HepG2 (cell line): ENCODE data around the gene ZKSCAN4. TPM values are rescaled to one million over a fixed set of nuclear protein-coding genes. Genes with fewer than 3 reads are reported as not detected.

Source experiments
- AHR ChIP-seq: IDR thresholded peaks from 2 replicates; pipeline ENCODE4 v1.6.1; 2018; ENCODE audit warnings: missing genetic modification reagents, missing compliant biosample characterization
- BORCS8-MEF2B ChIP-seq: sonication (generic); formaldehyde crosslinking; IDR thresholded peaks from 2 replicates; pipeline ENCODE4 v1.8.0; 2022; ENCODE audit warnings: mild to moderate bottlenecking, missing genetic modification reagents
- CCDC6 ChIP-seq: sonication (generic); formaldehyde crosslinking; IDR thresholded peaks from 2 replicates; pipeline ENCODE4 v1.8.1; 2022; ENCODE audit warnings: mild to moderate bottlenecking, missing genetic modification reagents, moderate library complexity
- CHD4 ChIP-seq: fragments of 200-600 bp; sonication (generic); IDR thresholded peaks from 2 replicates; pipeline ENCODE4 v1.7.0; 2017; ENCODE audit warnings: mild to moderate bottlenecking, low read length, borderline replicate concordance
- REL ChIP-seq: sonication (generic); formaldehyde crosslinking; conservative IDR thresholded peaks from 2 replicates; pipeline ENCODE4 v1.8.0; 2022; ENCODE audit warnings: mild to moderate bottlenecking, missing genetic modification reagents, moderate library complexity
- RFXANK ChIP-seq: IDR thresholded peaks from 2 replicates; pipeline ENCODE4 v1.6.1; 2016
- U2AF2 ChIP-seq: fragments of 200-400 bp; formaldehyde crosslinking; IDR thresholded peaks from 2 replicates; pipeline ENCODE4 v1.6.1; 2017; ENCODE audit warnings: low read depth, mild to moderate bottlenecking, low read length
- ZNF10 ChIP-seq: sonication (generic); formaldehyde crosslinking; IDR thresholded peaks from 2 replicates; pipeline ENCODE4 v1.4.0; 2020; ENCODE audit warnings: mild to moderate bottlenecking, low read depth, missing genetic modification reagents, borderline replicate concordance
- ZNF292 ChIP-seq: sonication (generic); formaldehyde crosslinking; IDR thresholded peaks from 2 replicates; pipeline ENCODE4 v1.8.1; 2022; ENCODE audit warnings: mild to moderate bottlenecking, low read depth, missing genetic modification reagents, borderline replicate concordance
- ZNF530 ChIP-seq: sonication (generic); formaldehyde crosslinking; IDR thresholded peaks from 2 replicates; pipeline ENCODE4 v1.5.0; 2020; ENCODE audit warnings: low read depth, mild to moderate bottlenecking, missing genetic modification reagents
- ZNF720 ChIP-seq: sonication (generic); formaldehyde crosslinking; IDR thresholded peaks from 2 replicates; pipeline ENCODE4 v1.4.0; 2020; ENCODE audit warnings: missing genetic modification reagents
- ZNF749 ChIP-seq: sonication (generic); formaldehyde crosslinking; IDR thresholded peaks from 2 replicates; pipeline ENCODE4 v1.8.0; 2022; ENCODE audit warnings: mild to moderate bottlenecking, missing genetic modification reagents, moderate library complexity, borderline replicate concordance
- ZNF75D ChIP-seq: sonication (generic); formaldehyde crosslinking; IDR thresholded peaks from 2 replicates; pipeline ENCODE4 v1.8.1; 2023; ENCODE audit warnings: missing genetic modification reagents, mild to moderate bottlenecking, borderline replicate concordance
- ZNF839 ChIP-seq: sonication (generic); formaldehyde crosslinking; IDR thresholded peaks from 2 replicates; pipeline ENCODE4 v1.4.0; 2020; ENCODE audit warnings: missing genetic modification reagents, mild to moderate bottlenecking, borderline replicate concordance
- ZSCAN30 ChIP-seq: sonication (generic); formaldehyde crosslinking; IDR thresholded peaks from 2 replicates; pipeline ENCODE4 v1.5.0; 2020; ENCODE audit warnings: mild to moderate bottlenecking, missing genetic modification reagents
- polyA plus RNA-seq, 8 experiments: library from polyadenylated mRNA; depleted of rRNA in 3 of 8; stranded (reverse) in 7 of 8; unstranded in 1 of 8; fragments of >200 nt; fragmentation: Illumina TruSeq in 4 of 8; extraction: Trizol in 4 of 8; gene quantifications; 2 replicates each; pipeline versions ENCODE4 v1.2.1 to v1.2.3, GENCODE V29; 2011 to 2016; ENCODE audit warnings: low read depth in 4 of 8, missing spikeins in 1 of 8, mixed read lengths in 1 of 8; ENCODE audit not compliant: insufficient read depth in 1 of 8
- total RNA-seq, 5 experiments: library from RNA; depleted of rRNA; stranded (reverse); fragments of >200 nt; fragmentation: Illumina TruSeq; extraction: Trizol; gene quantifications; 2 replicates each; pipeline ENCODE4 v1.2.3, GENCODE V29; 2016; ENCODE audit warnings: low read depth in 1 of 5
- TF ChIP-seq, protein P1 (sequence below): sonication (generic); formaldehyde crosslinking; IDR thresholded peaks from 2 replicates; pipeline ENCODE4 v1.4.0; 2020; ENCODE audit warnings: missing genetic modification reagents
- TF ChIP-seq, protein P2 (sequence below): sonication (generic); formaldehyde crosslinking; IDR thresholded peaks from 2 replicates; pipeline ENCODE4 v1.5.0; 2020; ENCODE audit warnings: mild to moderate bottlenecking, missing genetic modification reagents, borderline replicate concordance
- TF ChIP-seq, protein P3 (sequence below): sonication (generic); formaldehyde crosslinking; IDR thresholded peaks from 2 replicates; pipeline ENCODE4 v1.4.0; 2020; ENCODE audit warnings: missing genetic modification reagents
- TF ChIP-seq, protein P4 (sequence below): sonication (generic); formaldehyde crosslinking; IDR thresholded peaks from 2 replicates; pipeline ENCODE4 v1.4.0; 2020; ENCODE audit warnings: missing genetic modification reagents, borderline replicate concordance

Gene ZKSCAN4
- total and polyA plus RNA-seq, 2 of the 13 experiments (the other 11 are each of a cell fraction or from before 2014, with no cell fraction given), result 2.9 to 7.8 TPM

DNA sequence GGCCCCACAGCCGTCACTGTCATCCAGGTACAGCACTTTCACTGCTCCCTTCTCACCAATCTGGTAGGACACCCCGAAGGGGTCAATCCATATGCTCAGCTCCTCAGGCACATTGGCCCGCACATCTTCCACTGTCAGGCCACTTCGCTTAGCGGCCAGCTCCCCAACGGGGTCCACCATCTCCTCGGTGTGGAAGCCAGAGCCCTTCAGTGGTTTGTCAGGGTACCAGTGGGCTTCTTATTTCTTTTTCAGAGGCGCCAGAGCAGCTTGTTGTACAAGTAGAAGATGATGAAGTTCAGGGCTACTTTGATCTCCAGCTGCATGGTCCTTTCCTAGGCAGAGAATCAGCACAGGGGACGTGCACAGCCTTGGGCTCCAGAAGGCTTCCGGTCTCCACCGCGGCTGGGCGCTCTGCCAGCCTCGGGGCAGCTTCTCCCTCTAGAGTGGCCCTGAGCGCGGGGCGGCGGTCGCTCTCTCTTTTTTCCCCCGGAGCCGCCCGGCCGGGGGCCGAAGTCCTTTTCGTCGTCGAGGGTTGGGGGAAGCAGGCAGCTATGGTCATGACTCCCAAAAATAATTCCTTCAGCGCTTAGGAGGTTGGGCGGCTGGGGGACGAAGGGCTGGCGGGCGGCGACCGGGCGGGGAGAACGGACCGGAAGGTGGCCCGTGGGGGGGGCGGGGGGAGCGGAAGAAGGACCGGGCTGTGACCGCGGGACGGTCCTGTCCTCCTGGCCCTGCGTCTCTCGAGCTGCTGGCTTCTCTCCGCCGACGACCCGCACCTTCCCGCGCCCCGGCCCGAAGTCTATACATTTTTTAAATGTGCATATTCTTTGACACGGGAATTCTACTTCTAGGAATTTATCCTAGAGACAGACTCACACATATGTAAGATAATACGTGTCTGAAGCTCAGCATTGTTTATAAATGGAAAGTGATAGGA lies 33.5 kb downstream of the ZKSCAN4 start (continued):
- no peak for TF ChIP-seq ZNF839 (CRISPR knock-in tag)
- no peak for TF ChIP-seq ZNF530
- TF ChIP-seq CCDC6, result no peak
- TF ChIP-seq ZNF749 (CRISPR knock-in tag), result peak; percentile 61
- no peak for TF ChIP-seq ZNF720 (CRISPR knock-in tag)
- TF ChIP-seq, protein P1, sequence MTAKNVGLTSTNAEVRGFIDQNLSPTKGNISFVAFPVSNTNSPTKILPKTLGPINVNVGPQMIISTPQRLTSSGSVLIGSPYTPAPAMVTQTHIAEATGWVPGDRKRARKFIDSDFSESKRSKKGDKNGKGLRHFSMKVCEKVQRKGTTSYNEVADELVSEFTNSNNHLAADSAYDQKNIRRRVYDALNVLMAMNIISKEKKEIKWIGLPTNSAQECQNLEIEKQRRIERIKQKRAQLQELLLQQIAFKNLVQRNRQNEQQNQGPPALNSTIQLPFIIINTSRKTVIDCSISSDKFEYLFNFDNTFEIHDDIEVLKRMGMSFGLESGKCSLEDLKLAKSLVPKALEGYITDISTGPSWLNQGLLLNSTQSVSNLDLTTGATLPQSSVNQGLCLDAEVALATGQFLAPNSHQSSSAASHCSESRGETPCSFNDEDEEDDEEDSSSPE, result peak; percentile 87
- TF ChIP-seq CHD4, result no peak
- TF ChIP-seq, protein P2, sequence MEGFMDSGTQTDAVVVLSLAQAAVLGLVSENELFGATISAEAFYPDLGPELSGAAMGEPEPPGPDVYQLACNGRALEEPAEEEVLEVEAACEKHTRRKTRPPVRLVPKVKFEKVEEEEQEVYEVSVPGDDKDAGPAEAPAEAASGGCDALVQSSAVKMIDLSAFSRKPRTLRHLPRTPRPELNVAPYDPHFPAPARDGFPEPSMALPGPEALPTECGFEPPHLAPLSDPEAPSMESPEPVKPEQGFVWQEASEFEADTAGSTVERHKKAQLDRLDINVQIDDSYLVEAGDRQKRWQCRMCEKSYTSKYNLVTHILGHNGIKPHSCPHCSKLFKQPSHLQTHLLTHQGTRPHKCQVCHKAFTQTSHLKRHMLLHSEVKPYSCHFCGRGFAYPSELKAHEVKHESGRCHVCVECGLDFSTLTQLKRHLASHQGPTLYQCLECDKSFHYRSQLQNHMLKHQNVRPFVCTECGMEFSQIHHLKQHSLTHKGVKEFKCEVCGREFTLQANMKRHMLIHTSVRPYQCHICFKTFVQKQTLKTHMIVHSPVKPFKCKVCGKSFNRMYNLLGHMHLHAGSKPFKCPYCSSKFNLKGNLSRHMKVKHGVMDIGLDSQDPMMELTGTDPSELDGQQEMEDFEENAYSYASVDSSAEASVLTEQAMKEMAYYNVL (CRISPR knock-in tag), result peak; percentile 49; the same call in 1 of the 2 replicates
- TF ChIP-seq ZNF10 (CRISPR knock-in tag), result no peak
- TF ChIP-seq, protein P3, sequence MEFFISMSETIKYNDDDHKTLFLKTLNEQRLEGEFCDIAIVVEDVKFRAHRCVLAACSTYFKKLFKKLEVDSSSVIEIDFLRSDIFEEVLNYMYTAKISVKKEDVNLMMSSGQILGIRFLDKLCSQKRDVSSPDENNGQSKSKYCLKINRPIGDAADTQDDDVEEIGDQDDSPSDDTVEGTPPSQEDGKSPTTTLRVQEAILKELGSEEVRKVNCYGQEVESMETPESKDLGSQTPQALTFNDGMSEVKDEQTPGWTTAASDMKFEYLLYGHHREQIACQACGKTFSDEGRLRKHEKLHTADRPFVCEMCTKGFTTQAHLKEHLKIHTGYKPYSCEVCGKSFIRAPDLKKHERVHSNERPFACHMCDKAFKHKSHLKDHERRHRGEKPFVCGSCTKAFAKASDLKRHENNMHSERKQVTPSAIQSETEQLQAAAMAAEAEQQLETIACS (CRISPR knock-in tag), result no peak
- no peak for TF ChIP-seq ZSCAN30
- TF ChIP-seq RFXANK (CRISPR knock-in tag), result no peak
- TF ChIP-seq, protein P4, sequence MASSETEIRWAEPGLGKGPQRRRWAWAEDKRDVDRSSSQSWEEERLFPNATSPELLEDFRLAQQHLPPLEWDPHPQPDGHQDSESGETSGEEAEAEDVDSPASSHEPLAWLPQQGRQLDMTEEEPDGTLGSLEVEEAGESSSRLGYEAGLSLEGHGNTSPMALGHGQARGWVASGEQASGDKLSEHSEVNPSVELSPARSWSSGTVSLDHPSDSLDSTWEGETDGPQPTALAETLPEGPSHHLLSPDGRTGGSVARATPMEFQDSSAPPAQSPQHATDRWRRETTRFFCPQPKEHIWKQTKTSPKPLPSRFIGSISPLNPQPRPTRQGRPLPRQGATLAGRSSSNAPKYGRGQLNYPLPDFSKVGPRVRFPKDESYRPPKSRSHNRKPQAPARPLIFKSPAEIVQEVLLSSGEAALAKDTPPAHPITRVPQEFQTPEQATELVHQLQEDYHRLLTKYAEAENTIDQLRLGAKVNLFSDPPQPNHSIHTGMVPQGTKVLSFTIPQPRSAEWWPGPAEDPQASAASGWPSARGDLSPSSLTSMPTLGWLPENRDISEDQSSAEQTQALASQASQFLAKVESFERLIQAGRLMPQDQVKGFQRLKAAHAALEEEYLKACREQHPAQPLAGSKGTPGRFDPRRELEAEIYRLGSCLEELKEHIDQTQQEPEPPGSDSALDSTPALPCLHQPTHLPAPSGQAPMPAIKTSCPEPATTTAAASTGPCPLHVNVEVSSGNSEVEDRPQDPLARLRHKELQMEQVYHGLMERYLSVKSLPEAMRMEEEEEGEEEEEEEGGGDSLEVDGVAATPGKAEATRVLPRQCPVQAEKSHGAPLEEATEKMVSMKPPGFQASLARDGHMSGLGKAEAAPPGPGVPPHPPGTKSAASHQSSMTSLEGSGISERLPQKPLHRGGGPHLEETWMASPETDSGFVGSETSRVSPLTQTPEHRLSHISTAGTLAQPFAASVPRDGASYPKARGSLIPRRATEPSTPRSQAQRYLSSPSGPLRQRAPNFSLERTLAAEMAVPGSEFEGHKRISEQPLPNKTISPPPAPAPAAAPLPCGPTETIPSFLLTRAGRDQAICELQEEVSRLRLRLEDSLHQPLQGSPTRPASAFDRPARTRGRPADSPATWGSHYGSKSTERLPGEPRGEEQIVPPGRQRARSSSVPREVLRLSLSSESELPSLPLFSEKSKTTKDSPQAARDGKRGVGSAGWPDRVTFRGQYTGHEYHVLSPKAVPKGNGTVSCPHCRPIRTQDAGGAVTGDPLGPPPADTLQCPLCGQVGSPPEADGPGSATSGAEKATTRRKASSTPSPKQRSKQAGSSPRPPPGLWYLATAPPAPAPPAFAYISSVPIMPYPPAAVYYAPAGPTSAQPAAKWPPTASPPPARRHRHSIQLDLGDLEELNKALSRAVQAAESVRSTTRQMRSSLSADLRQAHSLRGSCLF (CRISPR knock-in tag), result no peak; the same call in 1 of the 2 replicates
- no peak for TF ChIP-seq U2AF2
- no peak; the same call in 1 of the 2 replicates for TF ChIP-seq ZNF292 (CRISPR knock-in tag)
- no peak for TF ChIP-seq ZNF75D (CRISPR knock-in tag)
- TF ChIP-seq AHR (CRISPR knock-in tag), result peak; percentile 45; the same call in 1 of the 2 replicates
- 0 out of 2 replicates have a peak, but pooled peaks have one; percentile 35 for TF ChIP-seq REL (CRISPR knock-in tag)
- peak; percentile 55; the same call in 1 of the 2 replicates for TF ChIP-seq BORCS8-MEF2B (CRISPR knock-in tag)
